Activated CD4-positive, alpha-beta T cell treated with anti-CD3 and anti-CD28 coated beads for 1 hour (primary cell): Measurements from ENCODE around the gene NAAA.
"Not testable (repeated sequence)": the region's sequence is repeated elsewhere in the genome, so short reads cannot be mapped to it uniquely, and the experiment has no call there.

Experiments
- DNase-seq: peaks from one replicate; pipeline ENCODE4 v3.0.0-alpha.2; 2020

The NAAA gene

GRCh38 chr4:75940692-75941253, at the start of gene NAAA:
Gene NAAA (minus strand): TSS chr4:75941013. CDS start chr4:75940949, 64 bp downstream.
- peak; percentile 67 for DNase-seq

- DNase-seq: no peak
Observed at GRCh38 chr4:75989846-75990528, 49.2 kb upstream of the NAAA start.

DNA sequence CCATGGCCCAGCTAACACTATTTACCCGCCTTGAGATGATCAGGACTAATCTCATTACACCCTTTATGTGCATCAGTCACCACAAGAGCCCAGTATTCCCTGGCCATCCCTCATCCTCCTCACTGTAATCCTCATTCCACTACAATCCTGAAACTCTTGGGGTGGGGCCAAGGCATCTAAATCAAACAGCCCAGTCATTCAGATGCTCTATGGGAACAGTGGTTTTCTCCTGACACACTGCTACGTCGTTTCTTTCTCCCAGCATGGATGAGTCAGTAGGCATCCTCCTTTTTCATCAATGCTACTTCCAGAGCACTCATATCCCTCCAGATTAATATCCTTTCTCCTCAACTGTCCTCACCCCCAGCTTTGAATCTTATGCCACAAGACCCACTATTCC, 44.3 kb upstream of the NAAA start:
- DNase-seq: no peak

DNA sequence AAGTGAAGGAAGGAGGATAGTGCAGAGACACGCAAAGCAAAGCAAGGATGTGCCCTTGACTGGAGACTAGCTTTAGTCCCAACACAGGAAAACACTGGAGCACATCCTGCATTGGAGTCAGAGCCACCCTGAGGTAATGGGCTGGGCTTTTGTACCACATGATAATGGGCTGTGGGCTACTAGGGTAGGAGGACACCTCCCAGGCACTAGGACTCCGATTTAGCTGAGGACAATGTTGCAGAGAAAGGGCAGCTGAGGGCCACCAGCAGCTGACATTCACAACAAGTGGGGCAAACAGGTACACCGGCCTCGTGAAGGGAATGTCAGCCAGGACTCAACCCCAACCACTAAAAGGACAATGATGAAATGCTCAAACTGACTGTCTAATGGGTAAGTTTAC, 39.8 kb upstream of the NAAA start:
- no peak for DNase-seq

- no peak for DNase-seq
Observed at GRCh38 chr4:75976177-75976576, 35.4 kb upstream of the NAAA start.

DNA sequence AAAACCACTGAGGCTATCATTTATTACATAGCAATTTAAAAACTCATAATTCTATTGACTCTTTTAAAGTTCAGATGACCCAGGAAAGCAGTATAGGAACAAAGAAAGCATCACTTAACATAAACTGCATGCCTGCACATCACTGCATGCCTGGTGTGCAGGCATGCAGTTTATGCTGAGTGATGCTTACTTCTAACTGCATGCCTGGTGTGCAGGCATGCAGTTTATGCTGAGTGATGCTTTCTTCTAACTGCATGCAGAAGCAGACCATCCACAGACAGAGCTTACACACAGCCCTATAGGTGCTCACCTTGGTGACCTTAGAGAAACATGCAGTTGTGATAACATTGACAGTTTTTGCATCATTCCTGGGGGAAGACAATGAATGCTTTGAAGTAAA, 33.0 kb upstream of the NAAA start:
- DNase-seq: no peak

- DNase-seq: no peak
Observed at GRCh38 chr4:75968084-75968483, 27.3 kb upstream of the NAAA start.

GRCh38 chr4:75963558-75963957, 22.7 kb upstream of the NAAA start:
- DNase-seq: no peak

GRCh38 chr4:75962072-75962471, 21.3 kb upstream of the NAAA start:
- DNase-seq: not testable (repeated sequence)

DNA sequence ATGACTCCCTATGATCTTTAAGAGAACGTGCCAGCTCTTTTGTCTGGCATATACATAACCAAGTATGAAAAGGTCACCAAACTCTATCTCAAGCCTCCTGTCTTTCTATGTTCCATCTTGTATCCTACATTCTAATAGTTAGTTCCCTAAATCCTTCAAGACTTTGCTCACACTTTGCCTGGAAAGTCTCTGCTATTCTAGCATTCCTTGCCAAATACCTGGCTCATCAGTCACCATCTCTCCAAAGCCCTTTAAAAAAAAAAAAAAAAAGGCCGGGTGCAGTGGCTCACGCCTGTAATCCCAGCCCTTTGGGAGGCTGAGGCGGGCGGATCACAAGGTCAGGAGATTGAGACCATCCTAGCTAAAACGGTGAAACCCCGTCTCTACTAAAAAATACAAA, 17.7 kb upstream of the NAAA start:
- DNase-seq: not testable (repeated sequence)

- DNase-seq: not testable (repeated sequence)
Observed at GRCh38 chr4:75954811-75955210, 14.0 kb upstream of the NAAA start.

DNA sequence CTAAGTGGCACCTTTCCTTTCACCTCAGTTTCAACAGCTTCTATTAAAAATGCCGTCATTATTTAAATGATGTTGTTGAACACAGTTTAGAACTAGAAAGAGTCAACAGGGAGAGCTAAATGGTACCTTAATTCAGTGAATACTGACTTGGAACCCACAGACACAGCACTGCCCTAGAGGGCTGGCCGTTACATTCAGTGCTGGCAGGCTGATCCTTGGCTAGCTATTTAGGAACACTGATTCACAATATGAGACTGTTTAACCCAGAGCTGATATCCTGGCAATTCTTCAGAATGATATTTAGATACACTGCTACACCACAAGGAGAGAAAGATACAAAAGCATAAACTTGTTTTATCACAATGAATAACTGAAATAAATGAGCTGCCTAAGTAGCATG, 12.7 kb upstream of the NAAA start:
- no peak for DNase-seq

DNA sequence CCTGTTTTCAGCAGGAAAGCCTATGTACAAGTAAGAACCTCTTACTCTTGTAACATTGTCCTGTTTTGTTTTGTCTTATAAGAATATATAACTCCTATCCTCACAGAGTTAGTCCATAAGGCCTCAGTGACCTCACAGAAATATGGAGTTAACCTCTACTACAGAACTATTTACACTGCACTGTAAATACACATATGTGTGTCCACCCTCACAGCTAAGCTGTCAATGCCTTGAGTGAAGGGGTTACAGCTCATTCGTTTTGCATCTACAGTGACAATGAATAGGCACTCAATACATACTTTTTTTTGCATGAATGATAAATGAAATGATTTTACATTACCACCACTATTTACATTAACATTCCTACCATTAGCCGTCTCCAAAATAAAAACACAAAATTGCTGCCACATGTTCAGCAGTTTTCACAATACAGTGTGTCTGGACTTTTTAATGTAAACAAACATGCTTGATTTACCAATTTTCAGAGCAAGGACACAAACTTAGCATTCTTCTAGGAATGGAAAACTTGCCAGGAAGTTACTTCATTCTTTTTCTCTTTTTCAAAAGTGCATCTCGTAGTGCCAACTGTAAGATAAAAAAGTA, 9.5 kb upstream of the NAAA start:
- DNase-seq: no peak

DNA sequence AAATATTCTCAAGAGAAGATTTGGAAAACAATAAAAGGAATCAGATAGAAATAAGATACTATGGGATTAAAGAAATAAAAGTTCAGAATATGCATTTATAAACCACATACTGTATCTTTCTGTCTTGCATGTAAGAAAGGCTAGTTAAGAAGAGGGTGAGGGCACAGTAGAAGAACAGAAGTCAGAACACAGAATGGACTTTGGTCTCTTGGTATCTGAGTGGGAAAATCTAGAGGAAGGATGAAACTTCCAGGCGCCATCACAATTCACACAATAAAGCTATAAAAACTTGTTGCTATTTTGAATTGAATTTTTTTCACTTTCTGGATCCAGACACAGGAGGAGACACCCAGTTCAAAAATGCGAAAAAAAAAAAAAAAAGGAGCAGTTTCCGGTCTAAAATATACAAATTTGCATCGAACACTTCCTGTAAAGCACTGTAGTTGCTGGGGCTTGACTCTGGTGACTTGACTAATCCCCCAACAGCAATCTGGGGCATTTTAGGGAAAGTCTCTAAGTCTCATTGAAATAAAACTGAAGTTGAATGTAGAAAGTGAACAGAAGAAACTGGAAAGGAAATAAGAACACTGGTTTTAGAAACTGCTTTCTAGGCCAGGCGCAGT, 8.1 kb upstream of the NAAA start:
- no peak for DNase-seq

GRCh38 chr4:75939890-75940691, 722 bp downstream of the NAAA start:
- DNase-seq: peak; percentile 54

GRCh38 chr4:75935628-75936027, 5.2 kb downstream of the NAAA start:
- DNase-seq: no peak

GRCh38 chr4:75930152-75930551, 10.7 kb downstream of the NAAA start:
- DNase-seq: no peak

GRCh38 chr4:75924916-75925315, 15.9 kb downstream of the NAAA start:
- not testable (repeated sequence) for DNase-seq

DNA sequence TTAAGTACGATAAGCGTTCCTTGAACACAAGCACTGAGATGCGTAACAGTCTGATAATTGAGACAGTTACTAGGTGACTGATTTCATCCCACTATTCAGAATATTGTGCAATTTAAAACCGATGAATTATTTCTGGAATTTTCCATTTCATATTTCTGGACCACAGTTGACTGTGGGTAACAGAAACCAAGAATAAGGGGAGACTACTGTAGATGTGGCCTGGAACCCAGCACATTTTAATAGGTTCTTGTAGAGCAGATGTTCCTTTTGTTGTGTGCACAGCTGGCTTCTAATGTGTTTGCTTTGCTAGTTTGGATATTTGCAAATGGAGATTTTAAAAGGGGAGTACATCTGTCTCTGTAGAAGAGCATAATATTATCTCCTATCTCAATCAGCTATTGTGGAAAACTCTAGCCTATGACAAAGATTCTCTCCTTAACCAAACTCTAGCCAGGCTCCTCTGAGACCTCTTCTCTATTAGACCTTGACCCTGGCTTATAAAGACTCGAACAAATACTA, 16.4 kb downstream of the NAAA start:
- DNase-seq: no peak

- DNase-seq: no peak
Observed at GRCh38 chr4:75922588-75922987, 18.2 kb downstream of the NAAA start.

DNA sequence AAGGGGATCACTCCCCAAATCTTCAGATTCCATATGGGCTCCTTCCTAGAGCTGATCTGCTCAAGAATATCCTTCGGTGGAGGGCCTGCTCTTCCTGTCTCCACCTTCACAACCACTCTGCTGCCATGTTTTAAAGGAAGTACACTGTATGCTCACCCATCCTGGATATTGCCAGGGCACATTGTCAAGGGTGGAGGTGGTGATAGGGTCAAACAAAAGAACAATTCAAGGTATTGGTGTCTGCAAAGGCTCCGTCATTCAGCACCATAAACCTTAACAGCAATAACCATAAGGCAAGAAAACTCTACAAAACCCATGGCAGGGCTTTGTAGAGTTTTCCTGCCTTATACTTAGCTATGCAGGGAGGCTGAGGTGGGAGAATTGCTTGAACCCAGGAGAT, 18.9 kb downstream of the NAAA start:
- no peak for DNase-seq

DNA sequence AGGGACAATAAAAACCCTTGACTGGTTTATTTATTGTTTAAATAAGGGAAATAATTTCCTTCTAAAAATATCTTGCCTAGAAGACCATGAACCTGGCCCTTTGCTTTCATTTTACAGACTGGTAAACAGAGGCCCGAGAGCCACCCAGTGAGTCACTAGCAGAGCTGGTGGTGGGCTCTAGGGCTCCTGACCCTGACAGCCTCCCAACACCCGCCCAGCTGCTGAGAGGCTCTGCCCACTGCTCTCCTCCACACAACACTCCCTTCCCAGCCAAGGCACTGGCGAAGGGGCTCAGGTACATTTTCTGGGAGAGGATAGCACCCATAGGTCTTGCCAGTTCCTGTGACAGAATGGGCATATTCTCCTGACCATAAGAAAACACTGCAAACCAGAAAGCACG, 20.5 kb downstream of the NAAA start:
- no peak for DNase-seq

- DNase-seq: no peak
Observed at GRCh38 chr4:75919920-75920319, 20.9 kb downstream of the NAAA start.
